ENCODE measurements around the gene ANKS6. TPM values are rescaled to one million over a fixed set of nuclear protein-coding genes. Genes with fewer than 3 reads are reported as not detected.
A peak's percentile ranks its signal among the peaks of the same experiment; 100 is the strongest.

ANKS6 gene
- total RNA-seq, 1 donor: 12.7 TPM

DNA sequence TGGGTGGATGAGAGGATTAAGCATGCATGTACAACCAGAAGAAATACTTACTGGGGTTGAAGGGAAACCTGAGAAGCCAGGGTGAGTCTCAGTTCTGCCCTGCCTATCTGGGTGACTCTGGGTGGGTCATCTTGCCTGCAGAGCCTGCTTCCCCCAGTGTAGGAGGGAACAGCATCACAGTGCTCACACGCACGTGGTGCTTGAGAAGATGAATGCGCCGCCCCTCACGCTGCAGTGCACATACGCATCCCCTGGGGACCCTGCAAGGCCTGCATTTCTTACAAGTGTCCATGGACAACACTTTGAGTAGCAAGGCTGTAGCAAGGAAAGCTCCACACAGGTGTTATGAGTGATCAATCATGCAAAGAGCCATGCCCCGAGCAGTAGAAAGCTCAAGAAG is 68.9 kb downstream of the ANKS6 start:
- DNase-seq (ENCODE audit: low read depth): no peak
- no peak for TF ChIP-seq CTCF (IDR thresholded peaks at IDR 0.05; ENCODE audit: insufficient read depth, low read length)
- H3K4me3 ChIP-seq (ENCODE audit: low read depth, low read length): no peak overlapping the region

DNA sequence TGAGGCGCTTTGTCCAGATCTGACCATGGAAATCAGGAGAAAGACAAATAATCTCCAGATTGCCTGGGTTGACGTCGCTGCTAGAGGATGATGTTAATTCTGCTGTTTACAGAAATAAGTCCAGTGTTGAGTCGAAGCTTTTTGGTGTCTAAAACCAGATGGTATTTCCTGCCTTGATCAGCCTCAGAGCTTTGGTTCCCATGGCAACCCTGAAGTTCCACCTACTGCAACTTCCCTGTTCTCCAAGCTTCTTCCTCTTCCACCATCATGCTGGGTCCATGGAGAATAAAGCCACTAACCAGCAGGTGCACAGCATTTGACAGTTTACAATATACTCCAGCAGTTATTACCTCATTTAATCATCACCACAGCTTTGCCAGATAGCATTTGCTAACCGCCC is 69.6 kb downstream of the ANKS6 start:
- TF ChIP-seq CTCF (IDR thresholded peaks at IDR 0.05; ENCODE audit: insufficient read depth, low read length): no peak

DNA sequence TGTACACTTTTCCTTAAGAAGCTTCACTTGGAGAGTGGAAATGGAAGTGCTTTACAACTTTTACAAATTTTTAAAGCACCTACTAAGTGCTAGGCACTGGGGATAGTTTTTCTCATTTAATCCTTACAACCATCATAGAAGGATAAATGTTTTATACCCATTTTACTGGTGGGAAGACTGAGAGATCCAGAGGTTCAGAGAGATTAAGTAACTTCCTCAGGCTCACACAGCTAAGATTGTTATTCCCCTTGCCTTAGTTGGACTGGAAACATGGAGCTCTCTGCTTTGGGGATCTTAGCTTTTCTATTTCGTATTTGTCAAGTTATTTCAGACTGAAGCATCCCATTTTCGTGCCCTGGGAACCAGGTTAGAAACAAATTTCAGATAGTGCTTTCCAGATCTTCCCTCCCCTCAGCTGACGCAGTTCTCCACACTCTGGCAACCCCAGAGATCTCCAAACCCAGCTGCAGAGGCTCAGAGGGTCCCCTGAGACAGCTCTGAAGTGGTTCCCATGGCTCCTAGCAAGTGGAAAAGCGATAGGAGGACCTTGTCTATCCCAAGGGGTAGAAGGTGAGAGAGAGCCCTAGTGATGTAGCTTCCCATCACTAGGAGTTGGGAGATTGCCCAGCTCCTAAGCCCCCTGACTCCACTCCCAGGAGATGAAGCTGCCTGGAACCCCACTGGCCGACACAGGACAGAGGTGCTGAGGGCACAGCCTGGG is 71.4 kb downstream of the ANKS6 start:
- H3K4me3 ChIP-seq (ENCODE audit: low read depth, low read length): no peak overlapping the region
- TF ChIP-seq CTCF (IDR thresholded peaks at IDR 0.05; ENCODE audit: insufficient read depth, low read length): no peak
- no peak for DNase-seq (ENCODE audit: low read depth)

More for the DNA sequence above, 69.6 kb downstream of the ANKS6 start:
- H3K4me3 ChIP-seq (ENCODE audit: low read depth, low read length): no peak overlapping the region
- peak; percentile 57 for DNase-seq (ENCODE audit: low read depth)

- no peak overlapping the region for H3K4me3 ChIP-seq (ENCODE audit: low read depth, low read length)
- no peak for TF ChIP-seq CTCF (IDR thresholded peaks at IDR 0.05; ENCODE audit: insufficient read depth, low read length)
These were observed 74.7 kb downstream of the ANKS6 start for GRCh38 chr9:98721643-98722042.

GRCh38 chr9:98720402-98720801 is 76.0 kb downstream of the ANKS6 start:
- TF ChIP-seq CTCF (IDR thresholded peaks at IDR 0.05; ENCODE audit: insufficient read depth, low read length): no peak
- H3K4me3 ChIP-seq (ENCODE audit: low read depth, low read length): no peak overlapping the region
- DNase-seq (ENCODE audit: low read depth): no peak

More at GRCh38 chr9:98721643-98722042, 74.7 kb downstream of the ANKS6 start:
- no peak for DNase-seq (ENCODE audit: low read depth)

DNA sequence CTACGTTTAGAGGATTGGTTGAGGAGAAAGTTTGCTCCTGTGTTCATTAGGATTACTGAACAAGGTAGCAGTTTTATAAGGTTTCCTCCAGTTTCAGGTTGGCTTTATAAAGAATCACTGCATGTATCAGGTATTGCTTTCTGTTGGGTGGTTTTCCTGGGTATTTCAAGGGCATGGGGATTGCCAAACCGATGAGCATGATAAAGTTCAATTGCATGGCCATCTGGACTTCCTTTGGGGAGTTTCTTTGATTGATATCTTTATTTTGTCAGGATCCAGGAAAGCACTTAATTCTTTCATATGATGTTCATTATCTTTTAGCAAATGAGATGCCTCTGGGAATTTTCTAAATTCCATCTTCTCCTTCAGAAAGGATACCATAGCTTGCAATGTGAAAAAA is 77.3 kb downstream of the ANKS6 start:
- no peak overlapping the region for H3K4me3 ChIP-seq (ENCODE audit: low read depth, low read length)
- TF ChIP-seq CTCF (IDR thresholded peaks at IDR 0.05; ENCODE audit: insufficient read depth, low read length): no peak
- no peak for DNase-seq (ENCODE audit: low read depth)

- DNase-seq (ENCODE audit: low read depth): no peak
- H3K4me3 ChIP-seq (ENCODE audit: low read depth, low read length): no peak overlapping the region
- no peak for TF ChIP-seq CTCF (IDR thresholded peaks at IDR 0.05; ENCODE audit: insufficient read depth, low read length)
These were observed 81.5 kb downstream of the ANKS6 start for GRCh38 chr9:98714833-98715232.
